Caco-2 (cell line): ENCODE results near the gene ANKRD9. TPM values are rescaled to one million over a fixed set of nuclear protein-coding genes. Genes with fewer than 3 reads are reported as not detected.

Experiments
- BruUV-seq: library from RNA; stranded (reverse); fragments of 400-500 nt; replicated peaks from 2 replicates; lab custom pipeline; 2021; lab: Mats Ljungman, UMichigan
- CTCF ChIA-PET: fragments of 300-600 bp; sonication (Branson Sonifier 250); formaldehyde crosslinking; loops from one replicate; lab custom pipeline; 2022; ENCODE audit warnings: antibody characterized with exemption; lab: Charles Lee
- POLR2A ChIA-PET: fragments of 300-600 bp; sonication (Branson Sonifier 250); formaldehyde crosslinking; loops from one replicate; lab custom pipeline; 2022; ENCODE audit warnings: antibody characterized with exemption; lab: Charles Lee
- DNase-seq, 2 experiments: peaks; one replicate each; pipeline versions ENCODE4 v3.0.0 to v3.0.0-alpha.2; 2020 to 2022
- H3K27me3 ChIP-seq: replicated peaks from 2 replicates; pipeline ENCODE4 v1.6.0; 2011; ENCODE audit warnings: low read length; ENCODE audit not compliant: control insufficient read depth, insufficient read depth
- H3K36me3 ChIP-seq: 2 replicates; pipeline ENCODE4 v1.5.1; 2011; ENCODE audit warnings: low read length; ENCODE audit not compliant: control insufficient read depth, insufficient read depth
- H3K4me1 ChIP-seq: fragments of 250-450 bp; sonication (Bioruptor Pico); 2 replicates; pipeline ENCODE4 v1.5.1; 2020; ENCODE audit warnings: mild to moderate bottlenecking
- H3K4me3 ChIP-seq: 2 replicates; pipeline ENCODE4 v1.5.1; 2011; ENCODE audit warnings: low read depth, mild to moderate bottlenecking, control low read depth, low read length
- H3K9me3 ChIP-seq: fragments of 250-450 bp; sonication (Bioruptor Pico); 2 replicates; pipeline ENCODE4 v1.5.1; 2020; ENCODE audit warnings: mild to moderate bottlenecking, moderate library complexity
- H3K27ac Mint-ChIP-seq: one replicate; pipeline ENCODE4 v1.8.0; 2022; ENCODE audit warnings: mixed read lengths; ENCODE audit not compliant: unreplicated experiment
- H3K27me3 Mint-ChIP-seq: one replicate; pipeline ENCODE4 v1.8.0; 2022; ENCODE audit warnings: mixed read lengths; ENCODE audit not compliant: insufficient read depth, unreplicated experiment
- H3K36me3 Mint-ChIP-seq: one replicate; pipeline ENCODE4 v1.8.0; 2022; ENCODE audit warnings: mild to moderate bottlenecking, mixed read lengths; ENCODE audit not compliant: insufficient read depth, unreplicated experiment
- H3K4me1 Mint-ChIP-seq: one replicate; pipeline ENCODE4 v1.8.0; 2022; ENCODE audit warnings: low read depth, mixed read lengths; ENCODE audit not compliant: unreplicated experiment
- H3K4me3 Mint-ChIP-seq: one replicate; pipeline ENCODE4 v1.8.0; 2022; ENCODE audit warnings: mild to moderate bottlenecking, moderate library complexity, mixed read lengths; ENCODE audit not compliant: unreplicated experiment
- H3K9me3 Mint-ChIP-seq: one replicate; pipeline ENCODE4 v1.8.0; 2022; ENCODE audit warnings: mixed read lengths; ENCODE audit not compliant: unreplicated experiment
- CTCF ChIP-seq, 2 experiments: fragments of 200-600 bp in 1 of 2; IDR thresholded peaks; 1 replicate in 1 of 2; 2 replicates in 1 of 2; pipeline versions ENCODE4 v1.5.1 to v1.8.0; 2011 to 2022; ENCODE audit warnings: antibody characterized with exemption in 1 of 2, control low read depth in 1 of 2, inconsistent platforms in 1 of 2, low read depth in 1 of 2, low read length in 1 of 2, mild to moderate bottlenecking in 1 of 2, moderate library complexity in 1 of 2; ENCODE audit not compliant: insufficient read depth in 1 of 2, severe bottlenecking in 1 of 2, unreplicated experiment in 1 of 2
- intact Hi-C: fragments of 100-400 bp; cut with micrococcal nuclease; formaldehyde crosslinking; loops from one replicate; pipeline ENCODE4 v1.10.0; 2022; ENCODE audit not compliant: unreplicated experiment
- total RNA-seq: library from RNA; stranded (reverse); gene quantifications from 2 replicates; pipeline ENCODE4 v1.2.3, GENCODE V29; 2022

The ANKRD9 gene
- total RNA-seq, 1 experiment from 2014 or later: 15.0 TPM

DNA sequence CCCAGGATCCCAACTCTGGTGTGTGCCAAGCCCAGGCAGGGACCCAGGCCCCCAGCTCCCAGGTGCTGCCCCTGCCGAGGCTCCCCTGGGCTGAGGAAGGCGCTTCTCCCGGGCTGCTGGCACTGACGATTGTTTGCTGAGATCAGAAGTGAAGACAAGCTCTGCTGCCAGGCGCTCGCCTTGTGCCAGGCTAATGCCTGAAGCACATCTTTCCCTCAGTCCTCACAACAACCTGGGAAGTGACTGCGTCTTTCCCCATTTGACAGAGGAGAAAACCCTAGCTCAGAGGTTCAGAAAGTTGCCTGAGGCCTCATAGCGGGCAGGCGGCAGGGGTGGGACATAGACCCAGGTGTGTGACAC, 36.8 kb downstream of the ANKRD9 start:
- Histone ChIP-seq H3K4me1 (peaks cover 9% of the 10 kb centered on the region; the same call in 1 of the 2 replicates), H3K9me3 (no peaks in the 10 kb centered on the region), H3K27me3 (no peaks in the 10 kb centered on the region), H3K36me3 (no peaks in the 10 kb centered on the region), H3K4me3 (no peak overlapping the region)
- no TSS peak for BruUV-seq
- no peak for TF ChIP-seq CTCF (IDR thresholded peaks at IDR 0.05; ENCODE audit: insufficient read depth in 1 of 2, low read depth in 1 of 2, low read length in 1 of 2, severe bottlenecking in 1 of 2, unreplicated experiment in 1 of 2)
- Mint-ChIP-seq H3K4me1 (peaks cover 14% of the 10 kb centered on the region), H3K9me3 (peaks cover 12% of the 10 kb centered on the region), H3K4me3 (no peak overlapping the region), H3K36me3 (no peaks in the 10 kb centered on the region), H3K27me3 (no peaks in the 10 kb centered on the region), H3K27ac (no peak overlapping the region)
- POLR2A ChIA-PET: no interaction called here
- no peak for DNase-seq
- intact Hi-C loops: no loop called here
- CTCF ChIA-PET: no interaction called here

- Mint-ChIP-seq H3K27me3 (no peaks in the 10 kb centered on the region), H3K36me3 (no peaks in the 10 kb centered on the region), H3K4me3 (no peak overlapping the region), H3K9me3 (peaks cover 12% of the 10 kb centered on the region), H3K27ac (no peak overlapping the region), H3K4me1 (peaks cover 14% of the 10 kb centered on the region)
- no peak for TF ChIP-seq CTCF (IDR thresholded peaks at IDR 0.05; ENCODE audit: insufficient read depth in 1 of 2, low read depth in 1 of 2, low read length in 1 of 2, severe bottlenecking in 1 of 2, unreplicated experiment in 1 of 2)
- Histone ChIP-seq H3K9me3 (no peaks in the 10 kb centered on the region), H3K27me3 (no peaks in the 10 kb centered on the region), H3K36me3 (no peaks in the 10 kb centered on the region), H3K4me3 (no peak overlapping the region), H3K4me1 (peaks cover 9% of the 10 kb centered on the region; the same call in 1 of the 2 replicates)
- DNase-seq: no peak
- no TSS peak for BruUV-seq
- ChIA-PET POLR2A (no interaction called here), CTCF (no interaction called here)
- intact Hi-C loops: no loop called here
These were observed 37.4 kb downstream of the ANKRD9 start for GRCh38 chr14:102471921-102472790.

GRCh38 chr14:102469261-102469660, 40.3 kb downstream of the ANKRD9 start:
- no peak for DNase-seq
- Mint-ChIP-seq H3K27me3 (no peaks in the 10 kb centered on the region), H3K27ac (no peak overlapping the region), H3K9me3 (peaks cover 12% of the 10 kb centered on the region), H3K4me3 (no peak overlapping the region), H3K4me1 (peaks cover 14% of the 10 kb centered on the region), H3K36me3 (no peaks in the 10 kb centered on the region)
- TF ChIP-seq CTCF (IDR thresholded peaks at IDR 0.05; ENCODE audit: insufficient read depth in 1 of 2, low read depth in 1 of 2, low read length in 1 of 2, severe bottlenecking in 1 of 2, unreplicated experiment in 1 of 2): no peak
- peaks cover 9% of the 10 kb centered on the region; the same call in 1 of the 2 replicates for H3K4me1 ChIP-seq
- ChIA-PET POLR2A (no interaction called here), CTCF (no interaction called here)
- no peak overlapping the region for H3K4me3 ChIP-seq
- H3K36me3 ChIP-seq: no peaks in the 10 kb centered on the region
- H3K9me3 ChIP-seq: no peaks in the 10 kb centered on the region
- intact Hi-C loops: loop anchor here (5.0 kb wide), 1 partner anchor 38 kb away; the partner anchor contains the start of gene ANKRD9
- H3K27me3 ChIP-seq: no peaks in the 10 kb centered on the region
- no TSS peak for BruUV-seq
